H1 (cell line): ENCODE measurements around the gene NOTUM.

Experiments used
- CEBPB ChIP-seq: IDR thresholded peaks from 2 replicates; pipeline ENCODE4 v1.6.1; 2012; ENCODE audit warnings: low read depth, low read length
- CREB1 ChIP-seq: IDR thresholded peaks from 2 replicates; pipeline ENCODE4 v1.6.1; 2012; ENCODE audit warnings: inconsistent platforms
- CTCF ChIP-seq, 3 experiments: IDR thresholded peaks; 1 replicate in 2 of 3; 2 replicates in 1 of 3; pipeline versions ENCODE4 v1.5.1 to v1.6.1; 2011; ENCODE audit warnings: low read length in 3 of 3, mild to moderate bottlenecking in 3 of 3, inconsistent platforms in 2 of 3, low read depth in 1 of 3, moderate library complexity in 1 of 3; ENCODE audit not compliant: insufficient read depth in 1 of 3; ENCODE audit errors: control extremely low read depth in 1 of 3
- EP300 ChIP-seq, 2 experiments: IDR thresholded peaks; 1 replicate in 1 of 2; 2 replicates in 1 of 2; pipeline ENCODE4 v1.6.1; 2011 to 2012; ENCODE audit warnings: low read depth in 2 of 2, low read length in 2 of 2, mild to moderate bottlenecking in 2 of 2, borderline replicate concordance in 1 of 2, inconsistent platforms in 1 of 2, moderate library complexity in 1 of 2
- EZH2 ChIP-seq: fragments of 200-600 bp; sonication (generic); IDR thresholded peaks from 2 replicates; pipeline ENCODE4 v1.7.1; 2012; ENCODE audit warnings: low read depth, mild to moderate bottlenecking, moderate library complexity, low read length, inconsistent platforms; ENCODE audit not compliant: severe bottlenecking
- FOSL1 ChIP-seq: IDR thresholded peaks from 2 replicates; pipeline ENCODE4 v1.6.1; 2011; ENCODE audit warnings: mild to moderate bottlenecking, low read depth, low read length, moderate library complexity; ENCODE audit not compliant: insufficient read depth
- JUND ChIP-seq: IDR thresholded peaks from 2 replicates; pipeline ENCODE4 v1.6.1; 2011; ENCODE audit warnings: mild to moderate bottlenecking, improper control_type of control experiment, low read length
- NRF1 ChIP-seq: IDR thresholded peaks from 2 replicates; pipeline ENCODE4 v1.6.1; 2011; ENCODE audit warnings: mild to moderate bottlenecking, low read depth, low read length, improper control_type of control experiment
- POLR2A ChIP-seq, 2 experiments: IDR thresholded peaks; 1 replicate in 1 of 2; 2 replicates in 1 of 2; pipeline ENCODE4 v1.6.1; 2011; ENCODE audit warnings: low read depth in 2 of 2, low read length in 2 of 2, mild to moderate bottlenecking in 2 of 2; ENCODE audit errors: control extremely low read depth in 1 of 2
- POLR2AphosphoS5 ChIP-seq: IDR thresholded peaks from 2 replicates; pipeline ENCODE4 v1.6.1; 2011; ENCODE audit warnings: low read depth, low read length
- RFX5 ChIP-seq: IDR thresholded peaks from 2 replicates; pipeline ENCODE4 v1.6.1; 2011; ENCODE audit warnings: low read depth, low read length, improper control_type of control experiment, borderline replicate concordance
- RNF2 ChIP-seq: fragments of 200-900, 300-1000 bp; sonication (generic); IDR thresholded peaks from 2 replicates; pipeline ENCODE4 v1.7.1; 2016; ENCODE audit warnings: borderline replicate concordance, low read depth, mild to moderate bottlenecking, antibody characterized with exemption, low read length; ENCODE audit not compliant: poor library complexity, severe bottlenecking; ENCODE audit errors: missing control alignments
- SIN3A ChIP-seq, 2 experiments: IDR thresholded peaks in 1 of 2; conservative IDR thresholded peaks in 1 of 2; 2 replicates each; pipeline ENCODE4 v1.6.1; 2011 to 2012; ENCODE audit warnings: low read length in 2 of 2, improper control_type of control experiment in 1 of 2, low read depth in 1 of 2, mild to moderate bottlenecking in 1 of 2
- TF ChIP-seq, protein P1 (sequence below): IDR thresholded peaks from 2 replicates; pipeline ENCODE4 v1.6.1; 2012; ENCODE audit warnings: inconsistent platforms

DNA sequence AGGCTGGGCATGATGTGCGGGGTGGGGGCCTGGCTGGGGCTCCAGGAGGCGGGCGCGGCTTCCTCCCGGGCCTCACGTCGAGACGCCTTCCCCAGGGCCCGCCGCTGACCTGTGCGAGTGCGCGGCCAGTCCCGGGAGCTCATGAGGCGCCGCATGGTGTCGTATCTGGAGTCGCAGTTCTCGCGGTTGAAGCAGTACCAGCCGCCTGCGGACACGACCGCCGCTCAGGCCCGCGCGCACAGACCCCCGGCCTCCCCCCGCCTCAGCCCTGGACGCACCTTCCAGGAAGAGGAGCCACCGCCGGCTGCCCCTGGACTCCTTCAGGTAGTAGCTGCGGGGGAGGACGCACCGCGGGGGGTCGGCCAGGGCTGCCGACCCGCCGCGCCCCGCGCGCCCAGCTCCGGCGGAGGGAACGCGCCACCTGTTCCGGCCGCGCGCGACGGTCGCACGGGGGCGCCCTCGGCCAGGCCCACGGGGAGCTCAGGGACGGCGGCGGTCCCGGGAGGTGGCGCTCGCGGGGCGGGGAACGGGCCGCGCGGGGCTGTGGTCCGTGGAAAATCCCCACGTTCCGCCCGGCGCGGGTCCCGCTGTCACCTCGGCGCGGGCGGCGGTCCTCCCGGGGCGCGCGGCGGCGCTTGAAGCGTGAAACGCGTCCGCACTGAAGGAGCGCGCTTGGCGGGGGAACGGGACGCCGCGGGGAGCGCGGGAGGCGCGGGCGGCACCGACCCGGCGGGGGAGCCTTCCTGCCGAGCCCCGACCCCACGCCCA lies 1.4 kb downstream of the NOTUM start:
- TF ChIP-seq CTCF (IDR thresholded peaks at IDR 0.05; ENCODE audit: control extremely low read depth in 1 of 3, insufficient read depth in 1 of 3, low read depth in 1 of 3, low read length in 3 of 3) (peak; percentile 51 to 98 (median 75)), EZH2 (no peak), SIN3A (conservative IDR thresholded peaks at IDR 0.05 in 1 of 2, IDR thresholded peaks at IDR 0.05 in 1 of 2; ENCODE audit: low read depth in 1 of 2, low read length in 2 of 2) (no peak), JUND (no peak), NRF1 (no peak), FOSL1 (no peak), POLR2AphosphoS5 (no peak), RFX5 (no peak), CEBPB (no peak), POLR2A (IDR thresholded peaks at IDR 0.05; ENCODE audit: control extremely low read depth in 1 of 2, low read depth in 2 of 2, low read length in 2 of 2) (no peak), CREB1 (no peak), EP300 (IDR thresholded peaks at IDR 0.05; ENCODE audit: borderline replicate concordance in 1 of 2, low read depth in 2 of 2, low read length in 2 of 2) (no peak), RNF2 (no peak)
- TF ChIP-seq, protein P1, sequence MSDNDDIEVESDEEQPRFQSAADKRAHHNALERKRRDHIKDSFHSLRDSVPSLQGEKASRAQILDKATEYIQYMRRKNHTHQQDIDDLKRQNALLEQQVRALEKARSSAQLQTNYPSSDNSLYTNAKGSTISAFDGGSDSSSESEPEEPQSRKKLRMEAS = no peak
